ENCODE data around the gene MARK2. TPM values are rescaled to one million over a fixed set of nuclear protein-coding genes. Genes with fewer than 3 reads are reported as not detected.

MARK2 gene
- total RNA-seq, 1 experiment from 2014 or later, result 39.8 TPM

- ATAC-seq, result no peak
- peaks cover 27 to 50% of the 10 kb centered on the region in 2 experiments for H3K4me1 ChIP-seq (ENCODE audit: control insufficient read depth in 1 of 2, insufficient read depth in 2 of 2, low read length in 2 of 2)
- peaks cover 11% of the 10 kb centered on the region; the same call in 1 of the 2 replicates for H4K20me1 ChIP-seq (ENCODE audit: insufficient read depth)
- peak overlapping the region; percentile 98 for H3K9ac ChIP-seq (ENCODE audit: low read length)
- ChIA-PET POLR2A (no interaction called here), RAD21 (ENCODE audit: low non-redundant PET in 1 of 2, low total read pairs in 2 of 2, uncharacterized antibody in 2 of 2, unreplicated experiment in 2 of 2) (no interaction called here), CTCF (no interaction called here)
- H3K9me3 ChIP-seq (ENCODE audit: control insufficient read depth in 1 of 2, insufficient read depth in 1 of 2, low read depth in 1 of 2, low read length in 2 of 2), result no peaks in the 10 kb centered on the region
- TSS peak; percentile 25 for BruUV-seq (replicated peaks)
- H3K27ac ChIP-seq (ENCODE audit: low read depth, low read length), result no peak overlapping the region
- H3K9me2 ChIP-seq (ENCODE audit: insufficient read depth), result no peaks in the 10 kb centered on the region
- peak overlapping the region; percentile 97 for H3K4me2 ChIP-seq (ENCODE audit: low read length)
- no peaks in the 10 kb centered on the region for H3K27me3 ChIP-seq (ENCODE audit: insufficient read depth, low read length)
- TF ChIP-seq TCF7L2 (IDR thresholded peaks at IDR 0.05; ENCODE audit: borderline replicate concordance, extremely low read depth, insufficient read depth, insufficient read length) (no peak), EZH2 (IDR thresholded peaks at IDR 0.05) (no peak), CBX3 (IDR thresholded peaks at IDR 0.05; ENCODE audit: low read depth) (no peak), YY1 (IDR thresholded peaks at IDR 0.05; ENCODE audit: extremely low read depth, insufficient replicate concordance, low read depth, low read length) (no peak), RAD21 (IDR thresholded peaks at IDR 0.05; ENCODE audit: low read depth) (no peak), SP1 (IDR thresholded peaks at IDR 0.05; ENCODE audit: low read depth) (no peak), SRF (IDR thresholded peaks at IDR 0.05; ENCODE audit: low read depth) (no peak), SIN3A (IDR thresholded peaks at IDR 0.05; ENCODE audit: low read depth) (no peak), EGR1 (IDR thresholded peaks at IDR 0.05; ENCODE audit: low read depth) (no peak), JUND (IDR thresholded peaks at IDR 0.05) (no peak), FOSL1 (IDR thresholded peaks at IDR 0.05; ENCODE audit: low read depth) (no peak), ZFX (IDR thresholded peaks at IDR 0.05) (no peak), ZNF274 (IDR thresholded peaks at IDR 0.05; ENCODE audit: low read depth, low read length) (no peak), CEBPB (IDR thresholded peaks at IDR 0.05; ENCODE audit: low read depth) (no peak)
- TF ChIP-seq, protein P1, sequence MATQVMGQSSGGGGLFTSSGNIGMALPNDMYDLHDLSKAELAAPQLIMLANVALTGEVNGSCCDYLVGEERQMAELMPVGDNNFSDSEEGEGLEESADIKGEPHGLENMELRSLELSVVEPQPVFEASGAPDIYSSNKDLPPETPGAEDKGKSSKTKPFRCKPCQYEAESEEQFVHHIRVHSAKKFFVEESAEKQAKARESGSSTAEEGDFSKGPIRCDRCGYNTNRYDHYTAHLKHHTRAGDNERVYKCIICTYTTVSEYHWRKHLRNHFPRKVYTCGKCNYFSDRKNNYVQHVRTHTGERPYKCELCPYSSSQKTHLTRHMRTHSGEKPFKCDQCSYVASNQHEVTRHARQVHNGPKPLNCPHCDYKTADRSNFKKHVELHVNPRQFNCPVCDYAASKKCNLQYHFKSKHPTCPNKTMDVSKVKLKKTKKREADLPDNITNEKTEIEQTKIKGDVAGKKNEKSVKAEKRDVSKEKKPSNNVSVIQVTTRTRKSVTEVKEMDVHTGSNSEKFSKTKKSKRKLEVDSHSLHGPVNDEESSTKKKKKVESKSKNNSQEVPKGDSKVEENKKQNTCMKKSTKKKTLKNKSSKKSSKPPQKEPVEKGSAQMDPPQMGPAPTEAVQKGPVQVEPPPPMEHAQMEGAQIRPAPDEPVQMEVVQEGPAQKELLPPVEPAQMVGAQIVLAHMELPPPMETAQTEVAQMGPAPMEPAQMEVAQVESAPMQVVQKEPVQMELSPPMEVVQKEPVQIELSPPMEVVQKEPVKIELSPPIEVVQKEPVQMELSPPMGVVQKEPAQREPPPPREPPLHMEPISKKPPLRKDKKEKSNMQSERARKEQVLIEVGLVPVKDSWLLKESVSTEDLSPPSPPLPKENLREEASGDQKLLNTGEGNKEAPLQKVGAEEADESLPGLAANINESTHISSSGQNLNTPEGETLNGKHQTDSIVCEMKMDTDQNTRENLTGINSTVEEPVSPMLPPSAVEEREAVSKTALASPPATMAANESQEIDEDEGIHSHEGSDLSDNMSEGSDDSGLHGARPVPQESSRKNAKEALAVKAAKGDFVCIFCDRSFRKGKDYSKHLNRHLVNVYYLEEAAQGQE (IDR thresholded peaks at IDR 0.05; ENCODE audit: low read depth), result no peak
- H2AFZ ChIP-seq (ENCODE audit: low read depth, low read length, poor library complexity, severe bottlenecking), result no peak overlapping the region
- H3K4me3 ChIP-seq (replicated peaks in 1 of 2; ENCODE audit: low read depth in 1 of 2, low read length in 2 of 2), result peak overlapping the region; percentile 96 to 98
- DNase-seq (ENCODE audit: low read depth, low spot score), result no peak
- peaks cover 0 to 2% of the 10 kb centered on the region in 2 experiments; a peak in 1 of 4 replicates for H3K36me3 ChIP-seq (ENCODE audit: control insufficient read depth in 1 of 2, insufficient read depth in 2 of 2, low read length in 2 of 2)
- intact Hi-C loops (cut with micrococcal nuclease), result no loop called here
- peaks cover 61% of the 10 kb centered on the region for H3K79me2 ChIP-seq (ENCODE audit: insufficient read depth, low read length)
Observed at GRCh38 chr11:63840356-63841060, 1.6 kb downstream of the MARK2 start.
